Stimulated activated CD4-positive, alpha-beta T cell treated with anti-CD3 and anti-CD28 coated beads, TNF-alpha, amount 100 ng/mL, for 24 hours (primary cell): ENCODE measurements around the gene NTM.
"Not testable (repeated sequence)": the region's sequence is repeated elsewhere in the genome, so short reads cannot be mapped to it uniquely, and the experiment has no call there.

ENCODE experiments used
- DNase-seq, 3 experiments: peaks; one replicate each; pipeline ENCODE4 v3.0.0-alpha.2; 2020; ENCODE audit warnings: low read depth in 3 of 3

NTM gene

GRCh38 chr11:131370090-131370751, at the start of gene NTM:
Gene NTM, plus strand, starts transcription at chr11:131370615.
- DNase-seq = no peak

DNA sequence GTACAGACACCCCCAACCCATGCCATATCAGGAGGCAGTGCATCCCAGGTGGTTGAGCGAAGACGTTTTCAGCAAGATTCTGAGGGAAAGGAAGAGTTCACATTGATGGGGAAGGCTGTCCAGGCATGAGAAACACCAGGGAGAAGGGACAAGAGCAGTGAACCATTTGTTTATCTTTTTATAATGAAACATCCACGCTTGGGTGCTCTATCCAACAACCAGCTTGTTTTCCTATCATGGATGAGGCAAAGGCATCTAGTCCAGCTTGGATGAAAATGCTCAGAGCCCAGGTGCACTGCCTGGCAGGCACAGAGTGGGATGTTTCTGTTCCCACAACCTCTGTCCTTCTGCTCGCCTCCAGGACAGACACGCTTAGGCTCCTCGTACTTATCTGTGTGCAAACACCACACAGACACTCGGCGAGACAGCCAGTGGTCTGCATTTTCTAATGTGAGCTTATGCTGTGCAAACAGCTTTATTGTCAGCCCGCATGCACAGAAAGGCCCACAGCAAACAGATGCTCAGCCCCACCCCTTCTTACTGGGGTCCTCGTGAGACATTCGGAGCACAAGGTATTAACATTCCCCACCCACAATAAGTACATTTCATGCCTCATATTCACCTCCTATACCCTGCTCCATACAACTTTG, 45.4 kb upstream of the NTM start:
- DNase-seq = no peak

GRCh38 chr11:131326829-131327228, 43.6 kb upstream of the NTM start:
- no peak for DNase-seq

GRCh38 chr11:131327421-131327820, 43.0 kb upstream of the NTM start:
- DNase-seq = no peak

DNA sequence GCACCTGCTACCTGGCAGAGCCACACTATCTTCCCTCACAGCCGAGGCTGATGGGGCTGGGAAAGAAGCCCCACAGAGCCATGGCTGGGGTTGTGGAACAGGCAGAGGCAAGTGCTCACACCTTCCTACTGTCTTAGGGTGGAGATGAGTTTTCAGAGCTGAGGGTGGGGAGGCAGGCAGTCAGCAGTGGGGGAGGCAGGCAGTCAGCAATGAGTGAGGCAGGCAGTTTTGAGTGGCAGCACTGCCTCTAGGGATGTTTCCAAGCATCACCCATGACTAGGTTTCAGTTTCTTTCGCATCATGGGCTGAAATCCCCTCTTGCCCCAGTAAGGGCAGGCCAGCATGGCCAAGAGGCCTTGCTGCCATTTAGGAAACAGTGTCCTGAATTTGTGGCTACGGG, 41.6 kb upstream of the NTM start:
- DNase-seq = no peak

DNA sequence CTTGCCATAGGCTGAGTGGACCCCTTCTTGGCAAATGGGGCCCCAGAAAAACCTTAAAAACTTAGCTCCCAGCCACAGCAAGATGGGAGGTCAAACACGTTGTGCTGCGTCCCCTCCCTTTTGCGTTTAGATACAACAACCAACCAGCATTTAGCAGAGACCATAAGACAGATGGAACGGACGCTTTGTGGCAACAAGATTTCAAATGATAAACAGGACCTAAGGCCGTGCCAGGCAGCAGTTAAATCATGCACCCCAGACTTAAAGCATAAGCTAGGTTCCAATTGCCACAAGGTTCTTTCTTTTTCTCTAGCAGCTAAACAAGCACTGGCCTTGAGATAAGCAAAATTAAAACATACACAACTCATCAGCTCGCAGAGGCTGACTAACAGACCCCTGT, 39.4 kb upstream of the NTM start:
- DNase-seq = no peak

GRCh38 chr11:131331546-131331945, 38.9 kb upstream of the NTM start:
- DNase-seq = no peak

GRCh38 chr11:131334601-131335000, 35.8 kb upstream of the NTM start:
- DNase-seq = no peak

GRCh38 chr11:131341900-131342299, 28.5 kb upstream of the NTM start:
- DNase-seq = not testable (repeated sequence)

GRCh38 chr11:131342442-131342841, 28.0 kb upstream of the NTM start:
- DNase-seq = not testable (repeated sequence)

DNA sequence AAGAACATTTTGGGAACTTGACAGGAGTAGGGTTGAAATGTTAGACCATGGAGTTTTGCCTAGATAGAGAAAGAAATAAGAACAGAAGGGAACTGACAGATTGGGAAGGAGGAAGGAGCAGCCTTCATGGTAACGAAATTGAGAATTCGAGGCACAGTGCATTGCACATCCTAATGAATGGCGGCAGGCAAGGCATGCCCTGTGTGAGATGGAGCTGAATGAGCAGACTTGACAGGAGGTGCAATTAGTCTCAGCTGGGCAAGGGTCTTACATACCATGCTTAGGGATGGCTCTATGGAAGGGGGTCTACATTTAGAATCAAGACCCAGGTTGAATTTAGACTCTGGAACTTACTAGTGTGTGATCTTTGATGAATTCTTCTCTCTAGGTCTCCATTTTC, 25.0 kb upstream of the NTM start:
- no peak for DNase-seq

DNA sequence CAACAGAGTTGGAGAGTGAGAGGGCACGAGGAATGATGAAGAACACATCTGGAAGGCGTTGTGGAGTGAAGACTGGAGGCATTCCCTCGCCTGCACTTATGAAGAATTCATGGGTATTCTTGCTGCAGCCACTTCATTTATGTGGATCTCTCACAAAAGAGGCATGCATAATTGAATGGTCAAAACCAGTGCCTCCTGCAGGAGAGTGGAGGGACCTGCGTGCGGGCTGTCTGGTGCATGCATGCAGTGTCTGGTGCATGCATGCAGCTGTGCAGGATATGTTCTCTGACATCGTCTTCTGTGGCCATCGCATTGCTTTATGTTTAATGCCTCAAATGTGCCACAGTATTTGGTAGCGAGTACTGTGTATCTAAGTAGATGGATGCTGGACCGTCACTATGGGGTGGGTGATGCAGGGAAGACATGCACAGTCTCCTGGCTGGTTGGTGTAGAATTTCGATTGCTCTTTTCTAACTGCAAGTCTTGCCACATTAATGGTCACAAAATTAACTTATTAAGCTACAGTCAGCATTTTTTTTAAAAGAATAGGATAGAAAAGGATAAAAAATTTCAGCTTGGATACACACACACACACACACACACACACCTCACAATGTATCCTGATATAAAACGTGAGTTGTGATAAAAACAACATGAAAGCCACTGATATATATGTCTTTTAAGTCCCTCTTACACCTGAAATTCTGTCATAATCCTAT, 20.9 kb upstream of the NTM start:
- no peak for DNase-seq

GRCh38 chr11:131350872-131351271, 19.5 kb upstream of the NTM start:
- DNase-seq = no peak

DNA sequence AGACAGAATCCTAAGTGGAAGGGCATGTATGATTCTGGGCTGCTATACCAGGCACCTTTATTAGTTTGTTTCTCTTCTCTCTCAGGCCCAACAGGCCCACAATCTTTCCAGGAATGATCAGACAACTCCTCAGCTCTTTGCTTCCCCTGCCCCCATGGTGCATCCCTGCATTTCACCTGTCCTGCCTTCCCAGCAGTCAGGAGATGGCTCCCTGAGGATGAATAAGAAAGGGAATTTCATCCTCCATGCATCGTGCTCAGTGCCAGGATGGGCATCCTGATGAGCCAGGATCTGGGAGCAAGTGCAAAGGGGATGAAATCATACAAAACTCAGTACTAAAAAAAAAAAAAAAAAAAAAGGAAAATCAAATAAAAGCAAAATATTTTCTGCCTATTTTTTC, 18.6 kb upstream of the NTM start:
- DNase-seq = no peak

GRCh38 chr11:131353766-131354165, 16.6 kb upstream of the NTM start:
- no peak for DNase-seq

DNA sequence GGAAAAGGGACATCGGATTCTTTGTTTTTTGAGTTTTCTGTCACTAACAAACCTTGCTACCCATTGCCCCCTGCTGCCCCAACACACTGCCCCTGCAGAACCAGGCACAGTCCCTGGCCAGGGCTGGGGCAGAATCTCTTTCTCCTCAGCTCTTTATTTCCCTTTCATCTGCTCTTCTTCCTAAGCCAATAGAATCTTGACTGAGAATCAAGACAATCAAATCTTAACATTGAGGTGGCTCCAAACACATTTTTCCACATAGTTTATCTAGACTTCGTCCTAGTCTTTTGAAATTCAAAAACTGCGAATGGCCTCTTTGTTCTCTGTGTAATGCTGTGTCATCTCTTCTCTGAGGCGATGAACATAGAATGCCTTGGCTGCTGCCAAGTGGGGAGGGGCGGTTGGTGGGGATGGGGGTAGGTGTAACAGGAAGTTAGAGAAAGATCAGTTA, 16.1 kb upstream of the NTM start:
- no peak for DNase-seq

DNA sequence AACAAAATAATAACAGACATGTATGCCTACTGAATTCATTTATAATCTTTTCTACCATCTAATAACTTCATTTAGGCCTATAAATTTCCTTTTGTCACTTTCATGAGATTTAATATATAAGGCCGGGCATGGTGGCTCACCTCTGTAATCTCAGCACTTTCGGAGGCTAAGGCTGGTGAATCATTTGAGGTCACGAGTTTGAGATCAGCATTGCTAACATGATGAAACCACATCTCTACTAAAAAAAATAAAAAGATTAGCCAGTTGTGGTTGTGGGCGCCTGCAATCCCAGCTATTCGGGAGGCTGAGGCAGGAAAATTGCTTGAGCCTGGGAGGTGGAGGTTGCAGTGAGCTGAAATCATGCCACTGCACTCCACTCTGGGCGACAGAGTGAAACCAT, 14.2 kb upstream of the NTM start:
- DNase-seq = no peak

- no peak for DNase-seq
Measured at GRCh38 chr11:131365329-131365930, 5.0 kb upstream of the NTM start.

DNA sequence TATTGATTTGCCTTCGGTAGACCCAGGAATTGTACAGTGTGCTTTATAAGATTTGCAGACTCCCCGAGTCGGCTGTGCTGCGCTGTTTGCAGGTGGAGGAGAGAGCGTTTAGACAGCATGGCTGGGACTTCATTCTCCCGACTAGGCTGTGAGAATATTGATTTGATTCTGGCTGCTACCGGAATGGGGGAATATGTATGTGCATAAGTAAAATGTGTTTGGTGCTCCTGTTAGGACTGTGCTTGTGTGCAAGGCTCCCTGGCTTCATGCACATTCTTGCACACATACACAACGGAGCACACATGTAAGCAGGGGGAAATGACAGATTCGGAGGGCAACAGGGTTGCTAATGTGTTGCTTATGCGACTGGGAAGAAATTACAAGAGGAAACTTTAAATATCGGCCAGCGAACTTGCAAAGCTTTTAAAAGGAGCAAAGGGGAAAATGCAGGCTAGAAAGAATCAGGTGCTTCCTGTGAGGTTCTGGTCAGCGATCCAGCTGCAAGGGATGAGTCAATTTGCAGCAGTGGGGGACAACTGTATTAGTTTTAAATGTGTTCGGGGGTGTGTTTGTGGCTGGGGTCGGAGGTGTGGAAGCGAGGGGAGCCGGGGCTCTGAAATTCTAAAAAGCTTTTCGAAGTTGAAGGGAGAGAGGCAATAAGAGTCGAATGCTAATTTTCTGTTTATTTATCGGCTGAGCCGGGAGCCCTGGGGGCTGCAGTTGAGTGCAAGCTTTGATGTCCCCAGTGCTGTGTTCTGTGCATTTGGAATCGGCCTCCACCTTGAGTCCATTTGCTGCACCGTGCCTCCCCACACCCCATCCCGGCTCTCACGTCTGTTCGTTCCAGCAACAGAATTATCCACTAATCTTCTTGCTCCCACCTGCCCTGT, 731 bp downstream of the NTM start:
- no peak for DNase-seq

DNA sequence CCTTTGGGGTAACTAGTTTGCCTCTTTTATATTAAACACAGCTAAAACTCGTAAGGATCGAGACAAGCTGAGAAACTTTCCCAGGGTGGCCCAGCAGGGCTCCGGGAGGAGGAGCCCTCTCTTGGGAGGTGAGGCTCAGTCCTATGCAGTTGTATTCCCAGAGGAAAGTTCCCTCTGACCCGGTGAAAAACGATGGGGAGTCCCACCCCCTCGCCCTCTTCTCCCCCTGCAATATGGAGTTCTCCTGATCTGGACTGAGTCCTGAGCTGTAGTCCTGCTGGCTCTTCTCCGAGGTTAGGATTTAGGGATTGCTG, 1.3 kb downstream of the NTM start:
- no peak for DNase-seq

DNA sequence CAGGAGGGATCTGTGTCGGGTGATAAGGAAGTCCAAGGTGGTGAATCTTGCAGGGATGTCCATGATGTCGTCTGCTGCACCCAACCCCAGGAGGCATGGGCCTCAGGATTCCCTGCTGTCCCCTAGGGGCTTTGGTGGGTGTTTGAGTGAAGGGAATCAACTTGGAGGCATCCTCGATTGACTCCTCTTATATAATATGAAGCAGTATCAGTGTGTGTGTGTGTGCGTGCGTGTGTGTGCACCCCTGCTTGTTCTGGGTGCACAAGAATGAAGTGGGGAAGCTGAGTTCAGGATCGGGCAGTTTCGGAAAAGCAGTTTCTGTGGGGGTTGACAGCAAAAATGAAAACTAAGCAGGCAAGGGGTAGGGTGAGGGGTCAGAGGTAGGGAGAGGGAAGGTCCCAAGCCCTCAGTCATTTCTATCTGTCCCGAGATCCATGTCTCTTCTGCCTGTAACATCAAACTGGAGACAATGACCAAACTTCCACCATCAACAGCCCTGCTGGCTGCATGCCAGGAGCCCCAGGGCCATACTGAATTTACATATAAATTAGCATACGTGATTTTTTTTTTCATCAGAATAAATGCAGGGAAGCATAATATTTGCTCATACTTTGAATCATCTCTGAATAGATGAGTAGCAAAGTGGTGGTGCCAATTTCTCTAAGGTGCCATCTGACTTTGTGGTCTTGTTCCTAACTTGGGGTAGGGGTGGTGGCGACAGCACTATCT, 2.0 kb downstream of the NTM start:
- DNase-seq = no peak
